Uterus (tissue), 4 donors: ENCODE data around the gene IRX4. TPM values are rescaled to one million over a fixed set of nuclear protein-coding genes. Genes with fewer than 3 reads are reported as not detected.
"Not testable (repeated sequence)": the region's sequence is repeated elsewhere in the genome, so short reads cannot be mapped to it uniquely, and the experiment has no call there.

ENCODE experiments used
- DNase-seq, 2 donors: peaks; one replicate each; pipeline ENCODE4 v3.0.0-alpha.2; 2019 to 2020
- H3K27ac ChIP-seq, 2 donors: fragments of 200-600 bp; sonication (generic); 1 replicate in 1 of 2; 2 replicates in 1 of 2; pipeline ENCODE4 v1.5.1; 2016 to 2018
- H3K27me3 ChIP-seq, 2 donors: fragments of 200-600 bp; sonication (generic); one replicate each; pipeline ENCODE4 v1.5.1; 2018 to 2019; ENCODE audit warnings: control low read depth in 1 of 2
- H3K36me3 ChIP-seq, 2 donors: fragments of 200-600 bp; sonication (generic); one replicate each; pipeline ENCODE4 v1.5.1; 2019; ENCODE audit warnings: control low read depth in 1 of 2
- H3K4me1 ChIP-seq, 2 donors: fragments of 200-600 bp; sonication (generic); one replicate each; pipeline ENCODE4 v1.5.1; 2018 to 2019; ENCODE audit warnings: control low read depth in 1 of 2
- H3K4me3 ChIP-seq, 2 donors: fragments of 200-600 bp; sonication (generic); 1 replicate in 1 of 2; 2 replicates in 1 of 2; pipeline ENCODE4 v1.5.1; 2018 to 2019; ENCODE audit warnings: mild to moderate bottlenecking in 1 of 2
- H3K9me3 ChIP-seq, 2 donors: fragments of 200-600 bp; sonication (generic); one replicate each; pipeline ENCODE4 v1.5.1; 2019; ENCODE audit warnings: control low read depth in 1 of 2
- POLR2A ChIP-seq, 2 donors: fragments of 450-650 bp; IDR thresholded peaks; one replicate each; pipeline ENCODE4 v1.6.1; 2016; ENCODE audit warnings: antibody characterized with exemption in 2 of 2, mild to moderate bottlenecking in 1 of 2, moderate library complexity in 1 of 2
- intact Hi-C: fragments of 100-400 bp; cut with DNase I; formaldehyde crosslinking; loops from one replicate; pipeline ENCODE4 v1.15.1; 2023; ENCODE audit warnings: low total_unique reads
- total RNA-seq, 4 donors: library from RNA; depleted of rRNA in 3 of 4; stranded (reverse); fragments of >200 nt in 3 of 4; gene quantifications; one replicate each; pipeline versions ENCODE4 v1.1.0 to v1.2.4, GENCODE V29; 2014 to 2023
- TF ChIP-seq, protein P1 (sequence below), 4 experiments: fragments of 200-600 bp in 2 of 4; fragments of 450-650 bp in 2 of 4; sonication (generic) in 2 of 4; IDR thresholded peaks; one replicate each; pipeline ENCODE4 v1.5.1; 2016 to 2019; ENCODE audit warnings: antibody characterized with exemption in 4 of 4, mild to moderate bottlenecking in 2 of 4, moderate library complexity in 1 of 4
- donor health status: DM: yes; HTN: yes; CAD: no.

The IRX4 gene
- total RNA-seq, 4 donors from 2014 or later, result not detected

DNA sequence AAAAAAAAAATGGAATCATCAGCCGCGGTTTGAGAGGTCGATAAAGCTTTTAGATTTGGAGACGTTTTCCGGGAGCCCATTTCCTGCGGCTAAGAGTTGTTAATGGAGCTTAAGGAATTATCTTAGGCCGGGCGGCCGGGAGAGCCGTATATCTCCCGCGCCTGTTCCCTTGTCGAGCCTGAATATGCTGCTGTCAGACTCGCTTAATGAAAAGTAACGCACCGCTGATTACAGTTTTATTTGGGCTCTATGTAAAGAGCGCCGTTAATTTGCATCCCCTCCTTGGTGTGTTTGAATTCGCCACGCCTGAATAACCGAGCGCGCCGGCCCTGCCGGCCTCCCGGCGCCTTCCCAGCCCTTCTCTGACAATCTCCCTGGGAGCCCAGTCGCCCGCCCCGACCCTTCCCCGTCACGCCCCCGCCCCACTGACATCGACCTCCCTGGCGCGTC is 7.9 kb downstream of the IRX4 start:
- no peak overlapping the region for H3K27ac ChIP-seq
- H3K4me3 ChIP-seq, result no peak overlapping the region
- H3K4me1 ChIP-seq, result peaks cover 0 to 17% of the 10 kb centered on the region in 2 donors
- intact Hi-C loops, result no loop called here
- no peaks in the 10 kb centered on the region for H3K9me3 ChIP-seq
- H3K36me3 ChIP-seq, result no peaks in the 10 kb centered on the region
- no peak for DNase-seq
- no peak for TF ChIP-seq POLR2A (IDR thresholded peaks at IDR 0.05)
- TF ChIP-seq, protein P1, sequence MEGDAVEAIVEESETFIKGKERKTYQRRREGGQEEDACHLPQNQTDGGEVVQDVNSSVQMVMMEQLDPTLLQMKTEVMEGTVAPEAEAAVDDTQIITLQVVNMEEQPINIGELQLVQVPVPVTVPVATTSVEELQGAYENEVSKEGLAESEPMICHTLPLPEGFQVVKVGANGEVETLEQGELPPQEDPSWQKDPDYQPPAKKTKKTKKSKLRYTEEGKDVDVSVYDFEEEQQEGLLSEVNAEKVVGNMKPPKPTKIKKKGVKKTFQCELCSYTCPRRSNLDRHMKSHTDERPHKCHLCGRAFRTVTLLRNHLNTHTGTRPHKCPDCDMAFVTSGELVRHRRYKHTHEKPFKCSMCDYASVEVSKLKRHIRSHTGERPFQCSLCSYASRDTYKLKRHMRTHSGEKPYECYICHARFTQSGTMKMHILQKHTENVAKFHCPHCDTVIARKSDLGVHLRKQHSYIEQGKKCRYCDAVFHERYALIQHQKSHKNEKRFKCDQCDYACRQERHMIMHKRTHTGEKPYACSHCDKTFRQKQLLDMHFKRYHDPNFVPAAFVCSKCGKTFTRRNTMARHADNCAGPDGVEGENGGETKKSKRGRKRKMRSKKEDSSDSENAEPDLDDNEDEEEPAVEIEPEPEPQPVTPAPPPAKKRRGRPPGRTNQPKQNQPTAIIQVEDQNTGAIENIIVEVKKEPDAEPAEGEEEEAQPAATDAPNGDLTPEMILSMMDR (IDR thresholded peaks at IDR 0.05), result no peak
- peaks cover 0 to 57% of the 10 kb centered on the region in 2 donors for H3K27me3 ChIP-seq

GRCh38 chr5:1874348-1874747 is 8.4 kb downstream of the IRX4 start:
- Histone ChIP-seq H3K36me3 (no peaks in the 10 kb centered on the region), H3K27me3 (peaks cover 0 to 52% of the 10 kb centered on the region in 2 donors), H3K4me1 (peaks cover 0 to 17% of the 10 kb centered on the region in 2 donors), H3K27ac (no peak overlapping the region), H3K4me3 (no peak overlapping the region), H3K9me3 (no peaks in the 10 kb centered on the region)
- intact Hi-C loops, result no loop called here
- TF ChIP-seq POLR2A (IDR thresholded peaks at IDR 0.05), result no peak
- TF ChIP-seq, protein P1 (IDR thresholded peaks at IDR 0.05), result no peak
- no peak for DNase-seq

DNA sequence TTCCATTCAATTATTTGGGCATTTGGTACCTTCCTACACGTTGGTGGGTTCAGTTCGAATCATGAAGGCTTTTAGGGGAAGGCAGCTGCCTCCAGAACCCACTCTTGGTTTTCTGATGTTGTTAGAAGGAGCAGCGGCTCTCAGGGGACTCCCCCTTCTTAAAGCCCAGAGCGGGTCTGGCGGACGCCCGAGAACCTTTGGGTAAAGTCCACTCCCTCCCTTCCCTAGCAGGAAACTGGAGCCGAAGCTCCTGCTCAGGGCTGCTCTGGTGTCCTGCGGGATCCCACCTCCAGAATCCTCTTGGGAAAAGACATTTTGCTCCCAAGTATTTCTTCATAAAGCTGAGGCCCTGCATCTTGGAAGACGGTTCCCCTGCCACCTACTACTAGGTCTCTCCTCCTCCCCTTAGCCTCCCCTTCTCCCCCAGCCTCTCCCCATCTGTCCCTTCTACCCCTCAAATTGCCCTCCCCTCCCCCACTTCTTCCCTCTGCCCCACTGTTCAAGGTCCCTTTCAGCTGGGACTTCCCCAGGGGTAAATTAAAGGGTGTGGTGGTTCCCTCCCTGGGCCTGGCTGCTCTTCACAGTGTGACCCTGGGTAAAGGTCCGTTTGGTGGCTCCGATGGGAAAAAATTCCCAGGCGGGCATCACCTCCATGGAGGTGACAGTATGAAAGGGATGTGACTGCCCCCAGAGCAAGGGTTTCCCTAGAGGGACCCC is 9.3 kb downstream of the IRX4 start:
- Histone ChIP-seq H3K4me3 (no peak overlapping the region), H3K27ac (no peak overlapping the region), H3K36me3 (no peaks in the 10 kb centered on the region), H3K4me1 (peaks cover 0 to 17% of the 10 kb centered on the region in 2 donors), H3K27me3 (peaks cover 0 to 43% of the 10 kb centered on the region in 2 donors), H3K9me3 (no peaks in the 10 kb centered on the region)
- no peak for DNase-seq
- intact Hi-C loops, result no loop called here
- no peak for TF ChIP-seq POLR2A (IDR thresholded peaks at IDR 0.05)
- TF ChIP-seq, protein P1 (IDR thresholded peaks at IDR 0.05), result no peak

GRCh38 chr5:1871441-1871840 is 11.3 kb downstream of the IRX4 start:
- Histone ChIP-seq H3K36me3 (no peaks in the 10 kb centered on the region), H3K27me3 (peaks cover 0 to 30% of the 10 kb centered on the region in 2 donors), H3K4me1 (peaks cover 0 to 13% of the 10 kb centered on the region in 2 donors), H3K27ac (no peak overlapping the region), H3K4me3 (no peak overlapping the region), H3K9me3 (no peaks in the 10 kb centered on the region)
- intact Hi-C loops, result no loop called here
- DNase-seq, result no peak
- TF ChIP-seq, protein P1 (IDR thresholded peaks at IDR 0.05), result no peak
- TF ChIP-seq POLR2A (IDR thresholded peaks at IDR 0.05), result no peak

- H3K36me3 ChIP-seq, intact Hi-C loops, H3K4me3 ChIP-seq, H3K9me3 ChIP-seq, H3K27ac ChIP-seq, H3K4me1 ChIP-seq, DNase-seq: not testable (repeated sequence)
- H3K27me3 ChIP-seq, result peaks cover 0 to 22% of the 10 kb centered on the region in 2 donors
These were observed 12.1 kb downstream of the IRX4 start for GRCh38 chr5:1870435-1871272.
